Activated T-helper 1 cell treated with anti-CD3 and anti-CD28 coated beads, Interleukin-2, amount 50 U/mL, for 16 hours (primary cell): ENCODE measurements around the gene RBM26.
"Not testable (repeated sequence)": the region's sequence is repeated elsewhere in the genome, so short reads cannot be mapped to it uniquely, and the experiment has no call there.

ENCODE experiments used
- DNase-seq, 2 donors: peaks; one replicate each; pipeline ENCODE4 v3.0.0-alpha.2; 2020; ENCODE audit warnings: low read depth in 1 of 2, low spot score in 1 of 2

RBM26 gene

GRCh38 chr13:79281339-79281747, 124.7 kb downstream of the RBM26 start:
- DNase-seq, result no peak

DNA sequence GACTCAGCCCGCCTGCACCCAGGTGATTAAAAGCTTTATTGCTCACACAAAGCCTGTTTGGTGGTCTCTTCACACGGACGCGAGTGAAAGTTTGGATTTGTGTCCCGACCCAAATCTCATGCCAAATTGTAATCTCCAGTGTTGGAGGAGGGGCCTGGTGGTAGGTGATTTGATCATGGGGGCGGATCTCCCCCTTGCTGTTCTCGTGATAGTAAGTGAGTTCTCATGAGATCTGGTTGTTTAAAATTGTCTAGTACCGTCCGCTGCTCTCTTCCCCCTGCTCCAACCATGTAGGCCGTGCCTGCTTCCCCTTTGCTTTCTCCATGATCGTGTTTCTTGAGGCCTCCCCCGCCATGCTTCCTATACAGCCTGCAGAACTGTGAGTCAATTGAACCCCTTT, 126.3 kb downstream of the RBM26 start:
- DNase-seq, result not testable (repeated sequence)

GRCh38 chr13:79273045-79273444, 133.0 kb downstream of the RBM26 start:
- DNase-seq, result no peak

DNA sequence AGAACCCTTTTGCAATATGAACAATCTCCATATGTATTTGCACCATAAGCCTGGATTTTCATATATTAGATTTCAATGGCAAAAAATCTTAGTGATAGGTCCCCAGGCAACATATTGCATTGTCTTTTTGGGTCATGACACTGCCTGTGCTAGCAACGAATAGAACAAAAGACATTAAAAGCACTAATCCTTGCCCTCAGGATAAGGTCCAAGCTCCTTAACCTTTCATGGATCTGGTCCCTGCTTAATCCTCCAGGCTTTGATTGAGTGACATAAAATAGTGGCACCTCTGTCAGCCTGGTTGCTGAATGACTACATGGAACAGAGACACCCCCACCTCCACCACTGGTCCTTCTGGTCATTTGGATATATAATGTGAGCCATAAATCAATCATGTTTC, 134.4 kb downstream of the RBM26 start:
- DNase-seq, result no peak

- DNase-seq, result no peak
These were observed 135.2 kb downstream of the RBM26 start for GRCh38 chr13:79270859-79271258.
